ENCODE results near the gene CBFB. TPM values are rescaled to one million over a fixed set of nuclear protein-coding genes. Genes with fewer than 3 reads are reported as not detected.

CBFB gene
- total RNA-seq, 1 experiment from 2014 or later, result 76.3 TPM

GRCh38 chr16:67036323-67036741 lies 7.4 kb downstream of the CBFB start:
- no peak overlapping the region for H2AK5ac ChIP-seq (ENCODE audit: insufficient read length, low read length)
- H3K27ac Mint-ChIP-seq, result peak overlapping the region in 2 of 3 experiments; percentile 58 to 88; a peak in 4 of 7 replicates
- H3K27ac ChIP-seq (ENCODE audit: insufficient read length, low read depth, low read length), result no peak overlapping the region

More at GRCh38 chr16:67036323-67036741, 7.4 kb downstream of the CBFB start:
- Histone ChIP-seq H3K79me1 (ENCODE audit: insufficient read depth, low read depth, low read length, poor library complexity, severe bottlenecking) (peaks cover 4% of the 10 kb centered on the region), H3K18ac (ENCODE audit: insufficient read length, low read depth, low read length) (no peak overlapping the region), H2BK12ac (ENCODE audit: insufficient read length, low read depth, low read length) (no peak overlapping the region), H2BK15ac (ENCODE audit: low read depth, low read length) (no peak overlapping the region), H3K23me2 (ENCODE audit: insufficient read length, low read depth, low read length, poor library complexity, severe bottlenecking) (no peaks in the 10 kb centered on the region), H3K4ac (ENCODE audit: low read depth, low read length) (no peak overlapping the region), H2BK120ac (ENCODE audit: low read depth, low read length, poor library complexity, severe bottlenecking) (no peak overlapping the region), H4K5ac (ENCODE audit: insufficient read length, low read depth, low read length) (no peak overlapping the region), H3K56ac (ENCODE audit: insufficient read length, low read depth, low read length) (no peak overlapping the region), H3K14ac (ENCODE audit: insufficient read depth, low read length) (no peak overlapping the region), H4K20me1 (ENCODE audit: control insufficient read depth, insufficient read depth, insufficient read length) (no peaks in the 10 kb centered on the region), H2AFZ (ENCODE audit: low read length) (no peak overlapping the region), H2BK20ac (ENCODE audit: low read depth, low read length, poor library complexity, severe bottlenecking) (no peak overlapping the region), H3K79me2 (ENCODE audit: insufficient read depth, low read length) (peaks cover 4% of the 10 kb centered on the region; the same call in 1 of the 2 replicates), H3K9me3 (ENCODE audit: control insufficient read depth, low read depth, low read length) (no peaks in the 10 kb centered on the region), H4K8ac (replicated peaks; ENCODE audit: insufficient read length, low read depth, low read length) (no peak overlapping the region), H4K91ac (ENCODE audit: insufficient read length, low read depth, low read length) (no peak overlapping the region), H3K4me2 (ENCODE audit: insufficient read depth, insufficient read length, low read length) (no peak overlapping the region), H3T11ph (ENCODE audit: low read length) (no peak overlapping the region), H3K9ac (ENCODE audit: extremely low read depth, insufficient read length, low read length) (no peak overlapping the region), H2BK5ac (ENCODE audit: insufficient read length, low read length) (no peak overlapping the region), H3K4me1 (ENCODE audit: insufficient read depth, low read length) (no peaks in the 10 kb centered on the region), H3K27me3 (ENCODE audit: insufficient read depth, low read length) (no peaks in the 10 kb centered on the region), H3K23ac (ENCODE audit: insufficient read length, low read depth, low read length) (no peak overlapping the region)
- H3K9me3 Mint-ChIP-seq, result no peaks in the 10 kb centered on the region
- H3K36me3 Mint-ChIP-seq (ENCODE audit: insufficient read depth in 1 of 3, low read depth in 3 of 3), result peaks cover 0 to 48% (median 31%) of the 10 kb centered on the region in 3 experiments; a peak in 5 of 7 replicates
- no peaks in the 10 kb centered on the region for H3K27me3 Mint-ChIP-seq (ENCODE audit: low read depth)
- no peak for TF ChIP-seq CTCF (conservative IDR thresholded peaks at IDR 0.05)
- no CpG with 5 or more reads among the region's 5 CpGs for WGBS (ENCODE audit: extremely low coverage, insufficient read length, low lambda C conversion rate)
- DNase-seq, result no peak
- peaks cover 12 to 15% of the 10 kb centered on the region in 2 experiments for H3K4me1 Mint-ChIP-seq
- no peak overlapping the region for H3K4me3 Mint-ChIP-seq
